ENCODE data around the gene ALK.

The ALK gene

DNA sequence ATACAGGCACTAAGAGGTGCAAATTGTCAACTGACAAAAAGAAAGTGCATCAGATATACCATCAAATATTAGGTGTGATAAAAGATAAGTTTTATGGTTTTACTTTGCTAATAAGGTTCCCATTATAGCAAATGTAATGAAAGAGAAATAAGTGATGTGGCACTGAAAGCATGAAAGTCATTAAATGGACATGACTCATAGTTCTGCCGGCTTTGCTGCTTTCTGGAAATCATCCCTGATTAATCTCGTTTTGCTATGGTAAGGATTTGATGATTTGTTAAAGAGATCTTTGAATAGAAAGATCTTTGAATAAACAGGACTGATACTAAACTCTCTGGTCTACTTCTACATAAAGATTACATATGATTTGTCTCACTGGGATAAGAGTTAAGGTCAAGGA, 733.5 kb downstream of the ALK start (continued):
- TF ChIP-seq, protein P1, sequence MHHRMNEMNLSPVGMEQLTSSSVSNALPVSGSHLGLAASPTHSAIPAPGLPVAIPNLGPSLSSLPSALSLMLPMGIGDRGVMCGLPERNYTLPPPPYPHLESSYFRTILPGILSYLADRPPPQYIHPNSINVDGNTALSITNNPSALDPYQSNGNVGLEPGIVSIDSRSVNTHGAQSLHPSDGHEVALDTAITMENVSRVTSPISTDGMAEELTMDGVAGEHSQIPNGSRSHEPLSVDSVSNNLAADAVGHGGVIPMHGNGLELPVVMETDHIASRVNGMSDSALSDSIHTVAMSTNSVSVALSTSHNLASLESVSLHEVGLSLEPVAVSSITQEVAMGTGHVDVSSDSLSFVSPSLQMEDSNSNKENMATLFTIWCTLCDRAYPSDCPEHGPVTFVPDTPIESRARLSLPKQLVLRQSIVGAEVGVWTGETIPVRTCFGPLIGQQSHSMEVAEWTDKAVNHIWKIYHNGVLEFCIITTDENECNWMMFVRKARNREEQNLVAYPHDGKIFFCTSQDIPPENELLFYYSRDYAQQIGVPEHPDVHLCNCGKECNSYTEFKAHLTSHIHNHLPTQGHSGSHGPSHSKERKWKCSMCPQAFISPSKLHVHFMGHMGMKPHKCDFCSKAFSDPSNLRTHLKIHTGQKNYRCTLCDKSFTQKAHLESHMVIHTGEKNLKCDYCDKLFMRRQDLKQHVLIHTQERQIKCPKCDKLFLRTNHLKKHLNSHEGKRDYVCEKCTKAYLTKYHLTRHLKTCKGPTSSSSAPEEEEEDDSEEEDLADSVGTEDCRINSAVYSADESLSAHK (tag by site-specific recombination; IDR thresholded peaks at IDR 0.05), result no peak
- TF ChIP-seq ZNF510 (tag by site-specific recombination; IDR thresholded peaks at IDR 0.05; ENCODE audit: insufficient replicate concordance) (no peak), ATF2 (tag by site-specific recombination; IDR thresholded peaks at IDR 0.05; ENCODE audit: low read depth) (no peak), ZNF585B (tag by site-specific recombination; IDR thresholded peaks at IDR 0.05) (no peak), ZNF433 (tag by site-specific recombination; IDR thresholded peaks at IDR 0.05; ENCODE audit: low read depth) (no peak), ZNF16 (tag by site-specific recombination; IDR thresholded peaks at IDR 0.05; ENCODE audit: low read depth) (no peak)
- TF ChIP-seq, protein P2, sequence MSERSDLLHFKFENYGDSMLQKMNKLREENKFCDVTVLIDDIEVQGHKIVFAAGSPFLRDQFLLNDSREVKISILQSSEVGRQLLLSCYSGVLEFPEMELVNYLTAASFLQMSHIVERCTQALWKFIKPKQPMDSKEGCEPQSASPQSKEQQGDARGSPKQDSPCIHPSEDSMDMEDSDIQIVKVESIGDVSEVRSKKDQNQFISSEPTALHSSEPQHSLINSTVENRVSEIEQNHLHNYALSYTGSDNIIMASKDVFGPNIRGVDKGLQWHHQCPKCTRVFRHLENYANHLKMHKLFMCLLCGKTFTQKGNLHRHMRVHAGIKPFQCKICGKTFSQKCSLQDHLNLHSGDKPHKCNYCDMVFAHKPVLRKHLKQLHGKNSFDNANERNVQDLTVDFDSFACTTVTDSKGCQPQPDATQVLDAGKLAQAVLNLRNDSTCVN (tag by site-specific recombination; optimal IDR thresholded peaks at IDR 0.05), result no peak

GRCh38 chr2:29186817-29187216, 734.6 kb downstream of the ALK start:
- Histone ChIP-seq H3K9me3 (ENCODE audit: control insufficient read depth, insufficient read depth, low read depth, low read length) (no peaks in the 10 kb centered on the region), H3K36me3 (ENCODE audit: control insufficient read depth in 2 of 2, insufficient read depth in 1 of 2, low read length in 2 of 2) (peaks cover 3 to 5% of the 10 kb centered on the region in 2 experiments; a peak in 2 of 3 replicates), H3K27ac (ENCODE audit: extremely low read depth, low read depth, low read length) (no peak overlapping the region), H3K4me3 (ENCODE audit: low read depth, low read length) (no peak overlapping the region), H3K4me1 (ENCODE audit: control insufficient read depth, insufficient read depth, low read length) (no peaks in the 10 kb centered on the region)
- no peak for TF ChIP-seq ZNF558 (tag by site-specific recombination; IDR thresholded peaks at IDR 0.05)
- no peak for TF ChIP-seq ZNF560 (tag by site-specific recombination; IDR thresholded peaks at IDR 0.05; ENCODE audit: borderline replicate concordance)
- POLR2A ChIA-PET, result no interaction called here
- CTCF ChIA-PET, result interaction anchor here (0.6 to 0.9 kb wide), 2 partner anchors 218 to 1462 kb away, joined by 3 to 4 read pairs; no protein-coding TSS in a partner anchor

- peaks cover 3 to 12% of the 10 kb centered on the region in 2 experiments; a peak in 2 of 3 replicates for H3K36me3 ChIP-seq (ENCODE audit: control insufficient read depth in 2 of 2, insufficient read depth in 1 of 2, low read length in 2 of 2)
- H3K27ac ChIP-seq (ENCODE audit: extremely low read depth, low read depth, low read length), result no peak overlapping the region
- no peak overlapping the region for H3K4me3 ChIP-seq (ENCODE audit: low read depth, low read length)
- H3K9me3 ChIP-seq (ENCODE audit: control insufficient read depth, insufficient read depth, low read depth, low read length), result no peaks in the 10 kb centered on the region
- TF ChIP-seq ZBTB17 (tag by site-specific recombination; IDR thresholded peaks at IDR 0.05) (no peak), ZNF112 (tag by site-specific recombination; IDR thresholded peaks at IDR 0.05) (no peak), ZNF221 (tag by site-specific recombination; IDR thresholded peaks at IDR 0.05; ENCODE audit: borderline replicate concordance) (no peak), ZNF223 (tag by site-specific recombination; IDR thresholded peaks at IDR 0.05) (no peak), MYNN (tag by site-specific recombination; IDR thresholded peaks at IDR 0.05; ENCODE audit: borderline replicate concordance) (no peak)
- TF ChIP-seq, protein P3, sequence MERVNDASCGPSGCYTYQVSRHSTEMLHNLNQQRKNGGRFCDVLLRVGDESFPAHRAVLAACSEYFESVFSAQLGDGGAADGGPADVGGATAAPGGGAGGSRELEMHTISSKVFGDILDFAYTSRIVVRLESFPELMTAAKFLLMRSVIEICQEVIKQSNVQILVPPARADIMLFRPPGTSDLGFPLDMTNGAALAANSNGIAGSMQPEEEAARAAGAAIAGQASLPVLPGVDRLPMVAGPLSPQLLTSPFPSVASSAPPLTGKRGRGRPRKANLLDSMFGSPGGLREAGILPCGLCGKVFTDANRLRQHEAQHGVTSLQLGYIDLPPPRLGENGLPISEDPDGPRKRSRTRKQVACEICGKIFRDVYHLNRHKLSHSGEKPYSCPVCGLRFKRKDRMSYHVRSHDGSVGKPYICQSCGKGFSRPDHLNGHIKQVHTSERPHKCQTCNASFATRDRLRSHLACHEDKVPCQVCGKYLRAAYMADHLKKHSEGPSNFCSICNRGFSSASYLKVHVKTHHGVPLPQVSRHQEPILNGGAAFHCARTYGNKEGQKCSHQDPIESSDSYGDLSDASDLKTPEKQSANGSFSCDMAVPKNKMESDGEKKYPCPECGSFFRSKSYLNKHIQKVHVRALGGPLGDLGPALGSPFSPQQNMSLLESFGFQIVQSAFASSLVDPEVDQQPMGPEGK (tag by site-specific recombination; IDR thresholded peaks at IDR 0.05), result no peak
- POLR2A ChIA-PET, result interaction anchor here (0.5 kb wide), 1 partner anchor 592 kb away, joined by 3 read pairs; no protein-coding TSS in a partner anchor
- CTCF ChIA-PET, result no interaction called here
- no peaks in the 10 kb centered on the region for H3K4me1 ChIP-seq (ENCODE audit: control insufficient read depth, insufficient read depth, low read length)
Observed at GRCh38 chr2:29184531-29184930, 736.9 kb downstream of the ALK start.

All from HEK293 (cell line).